ENCODE measurements around the gene NOL3.

Gene NOL3

GRCh38 chr16:67165121-67166078 is 4.9 kb upstream of the NOL3 start:
- DNase-seq (ENCODE audit: extremely low read depth, low read depth) = no peak
- H3K4me3 ChIP-seq (replicated peaks; ENCODE audit: low read depth, low read length) = no peak overlapping the region
- no peak for TF ChIP-seq CTCF (IDR thresholded peaks at IDR 0.05; ENCODE audit: low read depth, low read length, missing control alignments)

GRCh38 chr16:67166110-67166547 is 4.2 kb upstream of the NOL3 start:
- no peak for TF ChIP-seq CTCF (IDR thresholded peaks at IDR 0.05; ENCODE audit: low read depth, low read length, missing control alignments)
- no peak for DNase-seq (ENCODE audit: extremely low read depth, low read depth)
- no peak overlapping the region for H3K4me3 ChIP-seq (replicated peaks; ENCODE audit: low read depth, low read length)

GRCh38 chr16:67166598-67167168 is 3.7 kb upstream of the NOL3 start:
- no peak for DNase-seq (ENCODE audit: extremely low read depth, low read depth)
- TF ChIP-seq CTCF (IDR thresholded peaks at IDR 0.05; ENCODE audit: low read depth, low read length, missing control alignments) = no peak
- H3K4me3 ChIP-seq (replicated peaks; ENCODE audit: low read depth, low read length) = no peak overlapping the region

- TF ChIP-seq CTCF (IDR thresholded peaks at IDR 0.05; ENCODE audit: low read depth, low read length, missing control alignments) = no peak
- no peak for DNase-seq (ENCODE audit: extremely low read depth, low read depth)
- no peak overlapping the region for H3K4me3 ChIP-seq (replicated peaks; ENCODE audit: low read depth, low read length)
Observed at GRCh38 chr16:67167588-67167987, 2.8 kb upstream of the NOL3 start.

GRCh38 chr16:67169011-67169451 is 1.3 kb upstream of the NOL3 start:
- no peak overlapping the region for H3K4me3 ChIP-seq (replicated peaks; ENCODE audit: low read depth, low read length)
- DNase-seq (ENCODE audit: extremely low read depth, low read depth) = no peak
- no peak for TF ChIP-seq CTCF (IDR thresholded peaks at IDR 0.05; ENCODE audit: low read depth, low read length, missing control alignments)

DNA sequence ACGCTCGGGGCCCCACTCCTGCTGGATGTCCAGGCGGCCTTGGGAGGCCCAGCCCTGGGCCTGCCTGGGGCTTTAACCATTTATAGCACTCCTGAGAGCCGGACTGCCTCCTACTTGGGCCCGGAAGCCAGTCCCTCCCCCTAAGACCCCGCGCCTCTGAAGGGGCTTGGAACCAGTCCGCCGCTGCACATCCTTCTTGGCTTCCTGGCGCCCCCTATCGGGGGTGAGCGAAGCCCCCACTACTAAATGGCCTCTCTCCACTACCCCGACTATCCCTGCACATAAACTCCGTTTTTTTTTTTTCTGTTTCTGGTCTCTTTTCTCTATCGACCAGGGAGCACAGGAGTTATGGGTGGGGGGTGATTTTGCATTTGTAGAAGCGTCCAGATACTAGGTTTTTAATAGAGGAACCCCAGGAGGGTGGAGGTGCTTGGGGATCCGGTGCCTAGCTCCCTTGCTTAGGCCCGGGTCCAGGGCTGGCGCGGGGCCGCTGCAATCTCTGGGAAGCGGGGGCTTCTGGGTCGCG is 633 bp upstream of the NOL3 start:
- no peak for DNase-seq (ENCODE audit: extremely low read depth, low read depth)
- peak; percentile 80 for TF ChIP-seq CTCF (IDR thresholded peaks at IDR 0.05; ENCODE audit: low read depth, low read length, missing control alignments)
- H3K4me3 ChIP-seq (replicated peaks; ENCODE audit: low read depth, low read length) = peak overlapping the region; percentile 42

All from HFF-Myc (cell line).